GM21367 (cell line): ENCODE data around the gene ZNF391.
"Not testable (repeated sequence)": the region's sequence is repeated elsewhere in the genome, so short reads cannot be mapped to it uniquely, and the experiment has no call there.

ENCODE experiments used
- ATAC-seq: cut with Tn5 transposase; IDR thresholded peaks from one replicate; pipeline ENCODE4 v1.9.1; 2021; ENCODE audit not compliant: unreplicated experiment

ZNF391 gene

DNA sequence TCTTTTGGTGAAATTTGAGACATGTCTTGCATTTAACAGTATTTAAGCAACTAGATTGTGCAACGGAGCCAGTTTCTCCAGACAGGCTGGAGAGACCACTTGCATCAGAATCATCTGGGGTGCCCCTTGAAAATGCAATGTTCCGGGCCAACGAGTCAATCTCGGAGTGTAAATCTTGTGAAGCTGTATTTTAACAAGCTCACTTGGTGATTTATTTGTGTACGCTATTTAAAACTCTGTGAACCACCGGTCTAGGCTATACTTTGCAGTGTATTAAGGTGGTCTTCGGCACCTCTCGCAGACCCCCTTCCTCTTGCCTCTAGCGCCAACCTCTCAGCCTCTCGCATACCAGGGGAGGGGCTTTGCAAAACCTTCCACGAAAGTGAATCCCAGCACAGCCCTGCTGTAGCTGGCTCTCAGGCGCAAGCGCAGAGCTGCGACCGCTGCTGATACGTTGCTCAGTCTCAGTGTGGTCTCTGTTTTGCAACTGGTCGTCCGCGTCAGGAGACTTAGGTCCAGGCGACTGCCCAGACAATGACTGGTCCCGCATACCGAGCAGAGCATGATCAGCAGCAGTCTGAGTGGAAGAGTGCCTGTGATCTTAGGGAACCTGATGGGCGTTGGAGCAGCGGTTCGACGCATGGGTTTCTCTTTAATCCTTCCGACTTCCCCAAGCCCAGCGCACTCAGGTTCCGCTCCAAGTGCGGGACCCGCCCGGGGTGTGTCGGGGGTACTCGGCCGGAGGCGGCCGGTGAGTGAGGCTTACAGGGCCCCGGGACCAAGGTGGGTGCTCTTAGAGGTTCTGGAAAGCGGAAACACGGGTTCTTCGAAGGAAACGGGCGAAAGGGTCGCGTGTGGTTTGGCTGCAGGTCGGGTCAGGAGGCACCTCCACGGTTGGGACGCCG, at the start of gene ZNF391:
ZNF391 (plus strand) TSS at position 467 of the 905 bp plus-strand sequence. CDS start 11,612 bp downstream, outside the sequence.
- peak; percentile 84 for ATAC-seq

DNA sequence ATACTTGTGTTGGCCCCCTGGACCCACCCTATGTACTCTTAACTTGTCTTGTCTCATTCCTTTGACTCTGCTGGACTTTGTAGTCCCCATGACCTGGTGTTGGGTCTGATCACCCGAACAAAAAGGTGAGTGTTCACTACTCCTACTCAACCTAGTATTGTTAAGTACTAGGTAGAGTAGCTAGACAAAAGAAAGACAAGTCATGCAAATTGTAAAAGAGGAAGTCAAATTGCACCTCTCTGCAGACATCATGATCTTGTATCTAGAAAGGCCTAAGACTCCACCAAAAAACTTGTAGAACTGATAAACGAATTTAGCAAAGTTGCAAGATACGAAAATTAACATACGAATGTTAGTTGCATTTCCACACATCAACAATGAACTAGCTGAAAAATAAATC, 35.7 kb upstream of the ZNF391 start:
- ATAC-seq, result no peak

DNA sequence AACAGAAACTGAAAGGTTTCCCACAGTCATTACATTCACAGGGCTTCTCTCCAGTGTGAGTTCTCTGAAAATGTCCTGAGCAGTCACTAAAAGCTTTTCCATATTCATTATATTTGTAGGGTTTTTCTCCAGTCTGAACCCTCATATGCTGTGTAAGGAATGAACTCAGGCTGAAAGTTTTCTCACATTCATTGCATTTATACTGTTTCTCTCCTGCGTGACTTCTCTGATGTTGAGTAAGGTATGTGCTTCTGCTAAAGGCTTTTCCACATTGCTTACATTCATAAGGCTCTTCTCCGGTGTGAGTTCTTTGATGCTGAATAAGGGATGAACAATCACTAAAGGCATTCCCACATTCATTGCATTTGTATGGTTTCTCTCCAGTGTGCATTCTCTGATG, 29.8 kb upstream of the ZNF391 start:
- ATAC-seq, result no peak

DNA sequence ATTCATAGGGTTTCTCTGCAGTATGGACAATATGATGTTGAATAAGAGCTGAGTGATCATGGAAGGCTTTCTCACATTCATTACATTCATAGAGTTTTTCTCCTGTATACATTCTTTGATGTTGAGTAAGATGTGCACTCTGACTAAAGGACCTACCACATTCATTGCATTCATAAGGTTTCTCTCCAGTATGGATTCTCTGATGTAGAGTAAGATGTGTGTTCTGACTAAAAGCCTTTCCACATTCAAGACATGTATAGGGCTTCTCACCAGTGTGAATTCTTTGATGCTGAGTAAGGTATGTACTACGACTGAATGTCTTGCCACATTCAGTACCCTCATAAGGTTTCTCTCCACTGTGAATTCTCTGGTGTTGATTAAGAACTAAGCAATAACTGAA, 29.3 kb upstream of the ZNF391 start:
- no peak for ATAC-seq

- ATAC-seq, result no peak
Measured at GRCh38 chr6:27368202-27368601, 20.4 kb upstream of the ZNF391 start.

DNA sequence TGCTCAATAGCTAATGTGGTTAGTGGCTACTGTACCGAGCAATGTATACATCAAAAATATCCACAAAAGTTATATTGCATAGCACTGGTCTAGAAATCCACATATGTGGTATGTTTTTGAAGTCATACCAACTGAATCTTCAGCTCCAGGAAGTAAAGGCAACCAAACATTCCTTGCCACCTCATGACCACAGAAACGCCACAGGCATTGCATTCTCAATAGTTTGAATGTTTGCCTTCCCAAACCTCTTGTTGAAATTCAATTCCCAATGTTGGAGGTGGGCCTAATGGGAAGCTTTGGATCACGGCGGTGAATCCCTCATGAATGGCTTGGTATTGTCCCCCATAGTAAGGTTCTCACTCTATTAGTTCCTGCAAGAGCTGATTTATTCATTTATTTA, 18.2 kb upstream of the ZNF391 start:
- no peak for ATAC-seq

DNA sequence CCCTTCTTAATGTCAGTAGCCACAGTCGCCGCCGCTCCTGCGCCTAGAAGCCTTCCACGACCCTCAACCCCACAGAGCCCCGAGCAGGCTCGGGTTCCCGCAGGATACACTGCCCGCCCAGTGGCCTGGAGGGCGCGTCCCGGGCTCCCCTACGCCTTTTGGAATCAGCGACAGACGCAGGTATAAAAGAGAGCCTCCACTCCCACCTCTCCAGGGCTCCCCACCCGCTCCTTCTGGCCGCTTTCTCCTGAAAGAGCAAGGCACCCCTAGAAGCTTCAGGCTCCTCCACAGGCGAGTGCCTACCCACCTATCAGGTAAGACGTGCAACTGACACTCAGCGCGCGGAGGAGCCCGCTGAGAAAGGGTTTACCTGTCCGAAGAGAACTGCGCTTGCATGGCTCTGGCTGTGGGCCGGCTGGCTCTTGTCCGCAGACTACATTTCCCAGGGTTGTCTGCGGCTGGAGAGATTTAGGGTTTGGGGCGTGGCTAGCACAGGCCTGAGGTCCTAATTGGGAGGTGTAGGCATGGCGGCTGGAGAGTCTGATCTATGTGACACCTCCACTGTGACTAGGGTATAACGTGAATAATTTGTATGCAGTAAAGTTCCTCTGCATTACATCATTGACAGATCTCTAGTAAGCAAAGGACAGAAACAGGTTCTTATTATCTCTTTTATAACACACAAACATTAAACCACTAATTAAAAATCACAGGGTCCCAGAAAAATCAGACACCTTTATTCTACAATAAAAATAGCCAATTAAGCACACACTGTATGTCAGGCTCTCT, 13.5 kb upstream of the ZNF391 start:
- ATAC-seq, result no peak

DNA sequence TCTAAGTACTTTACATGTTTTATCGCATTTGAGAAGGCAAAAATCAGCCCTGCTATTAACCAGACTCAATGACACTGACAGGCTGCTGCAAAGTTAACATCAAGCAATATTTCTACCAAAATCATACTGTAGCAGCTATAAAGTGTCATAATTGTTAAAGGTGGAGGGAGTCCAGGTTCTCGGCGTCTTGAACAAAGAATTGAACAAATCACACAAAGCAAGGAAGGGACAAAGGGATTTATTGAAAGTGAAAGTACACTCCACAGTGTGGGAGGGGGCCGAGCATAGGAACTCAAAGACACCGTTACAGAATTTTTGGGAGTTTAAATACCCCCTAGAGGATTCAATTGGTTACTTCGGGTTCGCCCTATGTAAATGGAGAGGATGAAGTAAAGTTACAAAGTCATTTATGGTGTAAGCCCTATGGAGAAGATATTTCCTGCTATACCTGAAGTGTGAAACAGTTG, 12.9 kb upstream of the ZNF391 start:
- ATAC-seq, result no peak

GRCh38 chr6:27378406-27378805, 10.2 kb upstream of the ZNF391 start:
- ATAC-seq, result not testable (repeated sequence)

DNA sequence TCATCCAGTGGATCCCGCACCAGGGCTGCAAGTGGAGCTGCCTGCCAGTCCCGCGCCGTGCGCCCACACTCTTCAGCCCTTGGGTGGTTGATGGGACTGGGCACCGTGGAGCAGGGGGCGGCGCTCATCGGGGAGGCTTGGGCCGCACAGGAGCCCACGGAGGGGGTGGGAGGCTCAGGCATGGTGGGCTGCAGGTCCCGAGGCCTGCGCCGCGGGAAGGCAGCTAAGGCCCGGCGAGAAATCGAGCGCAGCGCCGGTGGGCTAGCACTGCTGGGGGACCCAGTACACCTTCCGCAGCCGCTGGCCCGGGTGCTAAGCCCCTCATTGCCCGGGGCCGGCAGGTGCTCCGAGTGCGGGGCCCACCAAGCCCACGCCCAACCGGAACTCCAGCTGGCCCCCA, 7.6 kb upstream of the ZNF391 start:
- ATAC-seq, result not testable (repeated sequence)

- no peak for ATAC-seq
Measured at GRCh38 chr6:27383011-27383410, 5.5 kb upstream of the ZNF391 start.

DNA sequence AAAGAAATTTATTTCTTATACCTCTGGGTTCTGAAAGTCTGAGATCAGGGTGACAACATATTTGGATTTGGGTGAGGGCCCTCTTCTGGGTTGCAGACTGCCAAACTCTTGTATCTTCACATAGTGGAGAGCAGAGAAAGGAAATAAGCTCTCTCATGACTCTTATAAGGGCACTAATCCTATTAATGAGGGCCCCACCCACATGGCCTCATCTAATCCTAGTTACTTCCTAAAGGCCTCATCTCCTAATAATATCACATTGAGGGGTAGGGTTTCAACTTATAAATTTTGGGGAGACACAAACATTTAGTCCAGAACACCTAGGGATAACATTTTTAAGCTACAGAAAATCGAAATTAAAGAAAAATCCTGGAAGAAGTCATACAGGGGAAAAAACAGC, 5.1 kb upstream of the ZNF391 start:
- ATAC-seq, result no peak

DNA sequence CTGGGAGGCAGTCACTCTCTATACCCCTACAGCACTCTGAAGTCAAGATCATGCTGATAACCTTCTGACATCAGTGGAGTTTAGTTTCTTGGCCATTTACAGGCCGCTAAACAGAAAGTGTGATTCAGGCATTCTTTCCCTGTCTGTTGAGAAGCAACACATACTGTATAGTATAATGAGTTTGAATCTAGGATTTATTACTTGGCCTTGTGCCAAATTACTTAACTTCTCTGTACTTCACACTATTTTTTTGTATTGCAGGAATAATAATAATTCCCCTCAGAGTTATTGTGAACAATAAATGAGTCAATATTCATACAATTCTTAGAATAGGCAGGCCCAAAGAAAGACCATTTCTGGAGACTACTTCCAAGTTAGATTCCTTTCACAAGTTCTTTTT, 4.1 kb downstream of the ZNF391 start:
- ATAC-seq, result no peak

- no peak for ATAC-seq
Measured at GRCh38 chr6:27394073-27394472, 5.5 kb downstream of the ZNF391 start.

DNA sequence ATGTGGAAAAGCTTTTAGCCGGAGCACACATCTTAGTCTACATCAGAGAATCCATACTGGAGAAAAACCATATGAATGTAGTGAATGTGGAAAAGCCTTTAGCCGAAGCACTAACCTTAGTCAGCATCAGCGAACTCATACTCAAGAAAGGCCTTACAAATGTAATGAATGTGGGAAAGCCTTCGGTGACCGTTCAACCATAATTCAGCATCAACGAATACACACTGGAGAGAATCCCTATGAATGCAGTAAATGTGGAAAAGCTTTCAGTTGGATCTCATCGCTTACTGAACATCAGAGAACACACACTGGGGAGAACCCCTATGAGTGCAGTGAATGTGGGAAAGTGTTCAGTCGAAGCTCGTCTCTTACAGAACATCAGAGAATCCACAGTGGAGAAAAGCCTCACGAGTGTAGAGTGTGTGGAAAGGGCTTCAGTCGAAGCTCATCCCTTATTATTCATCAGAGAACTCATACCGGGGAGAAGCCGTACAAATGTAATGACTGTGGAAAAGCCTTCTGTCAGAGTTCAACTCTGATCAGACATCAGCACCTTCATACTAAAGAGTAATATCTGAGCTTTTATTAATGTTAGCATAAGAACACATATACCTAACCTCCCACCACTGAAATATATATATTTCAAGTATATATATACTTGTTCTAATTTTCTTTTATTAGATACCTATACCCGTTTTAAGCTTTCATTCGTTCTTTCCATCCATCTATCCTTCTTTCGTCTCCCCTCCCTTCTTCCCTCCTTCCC, 12.5 kb downstream of the ZNF391 start:
- ATAC-seq, result no peak

DNA sequence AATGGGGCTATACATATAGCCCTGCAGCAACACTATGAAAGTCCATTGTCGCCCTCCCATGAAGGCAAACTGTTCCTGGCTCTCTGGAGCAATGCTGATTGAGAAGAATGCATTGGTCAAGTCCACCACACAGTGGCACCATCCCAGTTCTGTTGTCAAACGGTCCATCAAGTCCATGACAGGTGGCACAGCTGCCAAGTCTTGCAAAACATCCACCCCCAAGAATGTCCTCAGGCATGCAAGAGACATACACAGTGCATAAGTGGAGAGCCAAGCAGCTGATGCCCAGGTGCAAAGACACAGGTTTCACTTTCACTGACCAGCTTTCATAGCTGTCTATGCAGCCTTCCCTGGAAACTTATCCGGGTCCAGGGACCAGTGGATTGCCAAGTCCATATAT, 17.5 kb downstream of the ZNF391 start:
- ATAC-seq, result no peak

GRCh38 chr6:27407153-27407814, 18.7 kb downstream of the ZNF391 start:
- ATAC-seq, result no peak

- ATAC-seq, result no peak
Measured at GRCh38 chr6:27414300-27414699, 25.7 kb downstream of the ZNF391 start.

GRCh38 chr6:27414996-27415395, 26.4 kb downstream of the ZNF391 start:
- no peak for ATAC-seq

GRCh38 chr6:27415898-27416297, 27.3 kb downstream of the ZNF391 start:
- ATAC-seq, result no peak

DNA sequence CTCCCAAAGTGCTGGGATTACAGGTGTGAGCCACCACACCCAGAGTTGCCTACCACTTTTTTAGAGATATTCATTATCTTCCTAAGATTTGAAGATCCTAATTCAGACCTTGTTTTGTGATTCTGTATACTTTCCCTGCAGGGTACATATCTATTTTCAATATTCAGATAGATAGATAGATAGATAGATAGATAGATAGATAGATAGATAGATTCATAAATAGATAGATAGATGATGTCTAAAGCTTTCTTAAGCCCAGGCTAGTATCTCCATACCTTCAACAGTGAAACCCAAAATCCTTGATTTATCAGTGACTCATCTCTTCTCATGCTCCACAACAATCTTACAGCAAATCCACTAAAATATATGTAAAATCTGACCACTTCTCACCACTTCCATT, 30.8 kb downstream of the ZNF391 start:
- ATAC-seq, result no peak
